OCI-LY7 (cell line): Measurements from ENCODE around the gene TRIM7.

Experiments
- EZH2phosphoT487 ChIP-seq: fragments of 200-600 bp; sonication (generic); IDR thresholded peaks from 2 replicates; pipeline ENCODE4 v1.6.1; 2018; ENCODE audit warnings: low read depth, borderline replicate concordance, mild to moderate bottlenecking, mixed run types, antibody characterized with exemption, low read length, moderate library complexity, mixed read lengths
- TF ChIP-seq, protein P1 (sequence below): fragments of 200-600 bp; sonication (generic); conservative IDR thresholded peaks from 2 replicates; pipeline ENCODE4 v1.5.1; 2014; ENCODE audit warnings: mild to moderate bottlenecking, antibody characterized with exemption, low read length, moderate library complexity, mixed read lengths

DNA sequence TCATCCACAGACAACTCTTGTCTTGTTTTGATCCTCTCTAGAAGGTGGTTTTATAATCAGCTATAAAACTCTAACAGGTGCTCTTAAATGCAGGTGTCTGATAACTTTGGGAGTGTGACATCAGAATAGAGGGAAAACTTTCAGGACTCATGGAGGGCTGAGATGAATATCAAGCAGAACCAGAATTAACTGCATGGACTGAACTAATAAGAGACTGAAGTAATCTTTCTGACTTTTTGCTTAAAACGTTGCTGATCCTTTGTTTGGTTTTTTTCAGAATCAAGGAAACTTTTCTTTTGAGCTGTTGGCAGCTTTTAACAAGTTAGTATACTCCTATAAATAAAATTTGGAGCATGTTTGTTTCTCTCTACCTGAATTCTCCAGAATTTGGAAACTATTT is 59.9 kb downstream of the TRIM7 start:
- TF ChIP-seq, protein P1, sequence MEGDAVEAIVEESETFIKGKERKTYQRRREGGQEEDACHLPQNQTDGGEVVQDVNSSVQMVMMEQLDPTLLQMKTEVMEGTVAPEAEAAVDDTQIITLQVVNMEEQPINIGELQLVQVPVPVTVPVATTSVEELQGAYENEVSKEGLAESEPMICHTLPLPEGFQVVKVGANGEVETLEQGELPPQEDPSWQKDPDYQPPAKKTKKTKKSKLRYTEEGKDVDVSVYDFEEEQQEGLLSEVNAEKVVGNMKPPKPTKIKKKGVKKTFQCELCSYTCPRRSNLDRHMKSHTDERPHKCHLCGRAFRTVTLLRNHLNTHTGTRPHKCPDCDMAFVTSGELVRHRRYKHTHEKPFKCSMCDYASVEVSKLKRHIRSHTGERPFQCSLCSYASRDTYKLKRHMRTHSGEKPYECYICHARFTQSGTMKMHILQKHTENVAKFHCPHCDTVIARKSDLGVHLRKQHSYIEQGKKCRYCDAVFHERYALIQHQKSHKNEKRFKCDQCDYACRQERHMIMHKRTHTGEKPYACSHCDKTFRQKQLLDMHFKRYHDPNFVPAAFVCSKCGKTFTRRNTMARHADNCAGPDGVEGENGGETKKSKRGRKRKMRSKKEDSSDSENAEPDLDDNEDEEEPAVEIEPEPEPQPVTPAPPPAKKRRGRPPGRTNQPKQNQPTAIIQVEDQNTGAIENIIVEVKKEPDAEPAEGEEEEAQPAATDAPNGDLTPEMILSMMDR: no peak
- no peak for TF ChIP-seq EZH2phosphoT487
